HepG2 (cell line): ENCODE measurements around the gene EPHA2. TPM values are rescaled to one million over a fixed set of nuclear protein-coding genes. Genes with fewer than 3 reads are reported as not detected.

Experiments
- ARNT ChIP-seq: fragments of 450-650 bp; IDR thresholded peaks from 2 replicates; pipeline ENCODE4 v1.6.1; 2017
- HNF1B ChIP-seq: sonication (generic); formaldehyde crosslinking; IDR thresholded peaks from 2 replicates; pipeline ENCODE4 v1.5.1; 2020; ENCODE audit warnings: mild to moderate bottlenecking, moderate library complexity, missing genetic modification reagents
- HNRNPK ChIP-seq: fragments of 200-400 bp; formaldehyde crosslinking; IDR thresholded peaks from 2 replicates; pipeline ENCODE4 v1.6.1; 2018; ENCODE audit warnings: low read length, low read depth, moderate library complexity, mild to moderate bottlenecking; ENCODE audit not compliant: poor library complexity, severe bottlenecking
- KDM3A ChIP-seq: IDR thresholded peaks from 2 replicates; pipeline ENCODE4 v1.6.1; 2018; ENCODE audit warnings: low read depth, missing compliant biosample characterization
- KIAA2018 ChIP-seq: sonication (generic); formaldehyde crosslinking; IDR thresholded peaks from 2 replicates; pipeline ENCODE4 v1.5.0; 2020; ENCODE audit warnings: mild to moderate bottlenecking, missing genetic modification reagents, borderline replicate concordance
- LBX2 ChIP-seq: sonication (generic); formaldehyde crosslinking; IDR thresholded peaks from 2 replicates; pipeline ENCODE4 v1.5.0; 2020; ENCODE audit warnings: missing genetic modification reagents, mild to moderate bottlenecking, borderline replicate concordance
- NKX3-1 ChIP-seq: sonication (generic); formaldehyde crosslinking; IDR thresholded peaks from 2 replicates; pipeline ENCODE4 v1.5.0; 2020; ENCODE audit warnings: missing genetic modification reagents
- SOX6 ChIP-seq, 2 experiments: fragments of 450-650 bp in 1 of 2; sonication (generic) in 1 of 2; formaldehyde crosslinking in 1 of 2; IDR thresholded peaks; 2 replicates each; pipeline versions ENCODE4 v1.4.0 to v1.6.1; 2017 to 2020; ENCODE audit warnings: antibody characterized with exemption in 1 of 2, mild to moderate bottlenecking in 1 of 2, missing genetic modification reagents in 1 of 2
- ZBTB7B ChIP-seq: sonication (generic); formaldehyde crosslinking; IDR thresholded peaks from 2 replicates; pipeline ENCODE4 v1.4.0; 2020; ENCODE audit warnings: missing genetic modification reagents
- ZFX ChIP-seq: sonication (generic); formaldehyde crosslinking; IDR thresholded peaks from 2 replicates; pipeline ENCODE4 v1.4.0; 2020; ENCODE audit warnings: mild to moderate bottlenecking, low read depth, missing genetic modification reagents, moderate library complexity
- ZKSCAN5 ChIP-seq: sonication (generic); formaldehyde crosslinking; IDR thresholded peaks from 2 replicates; pipeline ENCODE4 v1.5.1; 2020; ENCODE audit warnings: mild to moderate bottlenecking, missing genetic modification reagents
- ZNF362 ChIP-seq: sonication (generic); formaldehyde crosslinking; IDR thresholded peaks from 2 replicates; pipeline ENCODE4 v1.4.0; 2020; ENCODE audit warnings: missing genetic modification reagents, mild to moderate bottlenecking, borderline replicate concordance
- ZNF740 ChIP-seq: sonication (generic); formaldehyde crosslinking; IDR thresholded peaks from 2 replicates; pipeline ENCODE4 v1.4.0; 2020; ENCODE audit warnings: missing genetic modification reagents
- ZXDC ChIP-seq: sonication (generic); formaldehyde crosslinking; IDR thresholded peaks from 2 replicates; pipeline ENCODE4 v1.5.0; 2020; ENCODE audit warnings: mild to moderate bottlenecking, missing genetic modification reagents
- polyA plus RNA-seq, 8 experiments: library from polyadenylated mRNA; depleted of rRNA in 3 of 8; stranded (reverse) in 7 of 8; unstranded in 1 of 8; fragments of >200 nt; fragmentation: Illumina TruSeq in 4 of 8; extraction: Trizol in 4 of 8; gene quantifications; 2 replicates each; pipeline versions ENCODE4 v1.2.1 to v1.2.3, GENCODE V29; 2011 to 2016; ENCODE audit warnings: low read depth in 4 of 8, missing spikeins in 1 of 8, mixed read lengths in 1 of 8; ENCODE audit not compliant: insufficient read depth in 1 of 8
- total RNA-seq, 5 experiments: library from RNA; depleted of rRNA; stranded (reverse); fragments of >200 nt; fragmentation: Illumina TruSeq; extraction: Trizol; gene quantifications; 2 replicates each; pipeline ENCODE4 v1.2.3, GENCODE V29; 2016; ENCODE audit warnings: low read depth in 1 of 5

EPHA2 gene
- total and polyA plus RNA-seq, 2 of the 13 experiments (the other 11 are each of a cell fraction or from before 2014, with no cell fraction given) = 33.6 to 53.6 TPM

- TF ChIP-seq ZBTB7B (CRISPR knock-in tag) = peak; percentile 83
- no peak for TF ChIP-seq ZNF740 (CRISPR knock-in tag)
- no peak for TF ChIP-seq HNRNPK
- no peak for TF ChIP-seq KIAA2018
- no peak for TF ChIP-seq ARNT
- TF ChIP-seq ZXDC (CRISPR knock-in tag) = no peak
- peak; percentile 54 for TF ChIP-seq ZFX (CRISPR knock-in tag)
- no peak for TF ChIP-seq SOX6 (IDR thresholded peaks at IDR 0.05)
- TF ChIP-seq SOX6 (CRISPR knock-in tag; IDR thresholded peaks at IDR 0.05) = peak; percentile 56
- TF ChIP-seq ZNF362 = no peak
- no peak; the same call in none of the 2 replicates for TF ChIP-seq HNF1B (CRISPR knock-in tag)
- no peak for TF ChIP-seq KDM3A (CRISPR knock-in tag)
- no peak for TF ChIP-seq NKX3-1 (CRISPR knock-in tag)
- TF ChIP-seq LBX2 (CRISPR knock-in tag) = no peak
- no peak for TF ChIP-seq ZKSCAN5 (CRISPR knock-in tag)
These were observed 10.7 kb downstream of the EPHA2 start (continued) for GRCh38 chr1:16145030-16145661.
